ENCODE results near the gene CXorf66. TPM values are rescaled to one million over a fixed set of nuclear protein-coding genes. Genes with fewer than 3 reads are reported as not detected.

Gene CXorf66
- total RNA-seq, 6 donors from 2014 or later, result not detected

GRCh38 chrX:139932901-139933796 lies 32.2 kb downstream of the CXorf66 start, which contains the start of gene ATP11C:
TSS of gene ATP11C (minus strand) at chrX:139933053. CDS start at chrX:139932042, 1,011 bp downstream.
- Histone ChIP-seq H3K4me1 (peaks cover 0 to 12% (median 3%) of the 10 kb centered on the region in 4 donors), H3K27me3 (peaks cover 0 to 8% (median 0%) of the 10 kb centered on the region in 4 donors), H3K36me3 (no peaks in the 10 kb centered on the region), H3K27ac (peak within 1 kb of the TSS; percentile 93 to 99 (median 97)), H3K4me3 (peak within 1 kb of the TSS; percentile 50 to 86 (median 80)), H3K9me3 (no peaks in the 10 kb centered on the region)
- WGBS, 2 donors, result 4 to 23% methylated on average over 15 to 45 of the region's 52 CpGs
- DNase-seq, result peak; percentile 80 to 91
- TF ChIP-seq POLR2AphosphoS5 (IDR thresholded peaks at IDR 0.05) (peak; percentile 59 to 85), POLR2A (IDR thresholded peaks at IDR 0.05) (peak in 2 of 4 donors; percentile 27 to 71), EP300 (IDR thresholded peaks at IDR 0.05) (no peak)
- ATAC-seq (ENCODE audit: low FRiP score in 2 of 2), result peak; percentile 96

- DNase-seq (peak; percentile 51 to 91), ATAC-seq (ENCODE audit: low FRiP score in 2 of 2) (peak; percentile 44 to 79)
- TF ChIP-seq EP300 (IDR thresholded peaks at IDR 0.05) (no peak), POLR2AphosphoS5 (IDR thresholded peaks at IDR 0.05) (peak in 1 of 2 donors; percentile 4), POLR2A (IDR thresholded peaks at IDR 0.05) (peak in 1 of 4 donors; percentile 35), CTCF (IDR thresholded peaks at IDR 0.05) (no peak)
- H3K4me3 ChIP-seq, result peak overlapping the region; percentile 50 to 86 (median 80)
- H3K27me3 ChIP-seq, result peaks cover 0 to 8% (median 0%) of the 10 kb centered on the region in 4 donors
- no peaks in the 10 kb centered on the region for H3K36me3 ChIP-seq
- 0 to 39% methylated on average over 1 to 56 of the region's 109 CpGs for WGBS, 2 donors
- no peaks in the 10 kb centered on the region for H3K9me3 ChIP-seq
- H3K4me1 ChIP-seq, result peaks cover 0 to 12% (median 3%) of the 10 kb centered on the region in 4 donors
- peak overlapping the region; percentile 93 to 99 (median 97) for H3K27ac ChIP-seq
Measured at GRCh38 chrX:139932073-139932900, 33.0 kb downstream of the CXorf66 start.

- peak overlapping the region; percentile 28 to 86 (median 62) for H3K4me3 ChIP-seq
- 0 to 24% methylated on average over 8 to 31 of the region's 33 CpGs for WGBS, 2 donors
- H3K36me3 ChIP-seq, result no peaks in the 10 kb centered on the region
- DNase-seq (no peak), ATAC-seq (ENCODE audit: low FRiP score in 2 of 2) (no peak)
- H3K4me1 ChIP-seq, result peaks cover 0 to 12% (median 3%) of the 10 kb centered on the region in 4 donors
- H3K27ac ChIP-seq, result peak overlapping the region in 3 of 4 donors; percentile 93 to 99 (median 96)
- TF ChIP-seq EP300 (IDR thresholded peaks at IDR 0.05) (no peak), POLR2A (IDR thresholded peaks at IDR 0.05) (no peak), CTCF (IDR thresholded peaks at IDR 0.05) (no peak), POLR2AphosphoS5 (IDR thresholded peaks at IDR 0.05) (no peak)
- H3K27me3 ChIP-seq, result peaks cover 0 to 8% (median 0%) of the 10 kb centered on the region in 4 donors
- H3K9me3 ChIP-seq, result no peaks in the 10 kb centered on the region
Measured at GRCh38 chrX:139931646-139932072, 33.7 kb downstream of the CXorf66 start.

- DNase-seq, result peak; percentile 23 to 72
- peak; percentile 4 to 32 for ATAC-seq (ENCODE audit: low FRiP score in 2 of 2)
- Histone ChIP-seq H3K27ac (peak overlapping the region in 2 of 4 donors; percentile 93 to 99), H3K4me3 (peak overlapping the region; percentile 28 to 86 (median 62)), H3K4me1 (peaks cover 0 to 12% (median 3%) of the 10 kb centered on the region in 4 donors), H3K9me3 (no peaks in the 10 kb centered on the region), H3K27me3 (peaks cover 0 to 8% (median 0%) of the 10 kb centered on the region in 4 donors), H3K36me3 (no peaks in the 10 kb centered on the region)
- 22 to 46% methylated on average over 10 to 27 of the region's 27 CpGs for WGBS, 2 donors
- no peak for TF ChIP-seq CTCF (IDR thresholded peaks at IDR 0.05)
- TF ChIP-seq POLR2AphosphoS5 (IDR thresholded peaks at IDR 0.05), result no peak
- no peak for TF ChIP-seq EP300 (IDR thresholded peaks at IDR 0.05)
- no peak for TF ChIP-seq POLR2A (IDR thresholded peaks at IDR 0.05)
Measured at GRCh38 chrX:139930916-139931645, 34.2 kb downstream of the CXorf66 start.
